GM18498 (cell line): ENCODE measurements around the gene EVL.

Source experiments
- ATAC-seq: cut with Tn5 transposase; IDR thresholded peaks from one replicate; pipeline ENCODE4 v1.9.1; 2021; ENCODE audit warnings: mild to moderate bottlenecking, moderate library complexity; ENCODE audit not compliant: unreplicated experiment

Gene EVL

GRCh38 chr14:100080206-100080605, 15.0 kb downstream of the EVL start:
- no peak for ATAC-seq

GRCh38 chr14:100081997-100082625, 16.9 kb downstream of the EVL start:
- no peak for ATAC-seq

GRCh38 chr14:100082723-100083122, 17.5 kb downstream of the EVL start:
- ATAC-seq: no peak

GRCh38 chr14:100083706-100084105, 18.5 kb downstream of the EVL start:
- no peak for ATAC-seq

- no peak for ATAC-seq
Observed at GRCh38 chr14:100084591-100084990, 19.4 kb downstream of the EVL start.

GRCh38 chr14:100085462-100085861, 20.2 kb downstream of the EVL start:
- ATAC-seq: no peak

GRCh38 chr14:100086361-100086760, 21.1 kb downstream of the EVL start:
- no peak for ATAC-seq

- ATAC-seq: no peak
Observed at GRCh38 chr14:100088226-100088625, 23.0 kb downstream of the EVL start.

- ATAC-seq: no peak
Observed at GRCh38 chr14:100091386-100091785, 26.2 kb downstream of the EVL start.

- ATAC-seq: no peak
Observed at GRCh38 chr14:100092832-100093231, 27.6 kb downstream of the EVL start.

- no peak for ATAC-seq
Observed at GRCh38 chr14:100093319-100093718, 28.1 kb downstream of the EVL start.

- ATAC-seq: no peak
Observed at GRCh38 chr14:100096656-100097055, 31.4 kb downstream of the EVL start.

- ATAC-seq: no peak
Observed at GRCh38 chr14:100098171-100098570, 32.9 kb downstream of the EVL start.

- no peak for ATAC-seq
Observed at GRCh38 chr14:100100032-100100703, 34.9 kb downstream of the EVL start.

GRCh38 chr14:100102156-100102785, 37.0 kb downstream of the EVL start:
- ATAC-seq: no peak

- no peak for ATAC-seq
Observed at GRCh38 chr14:100103250-100104005, 38.2 kb downstream of the EVL start.

GRCh38 chr14:100104006-100104352, 38.8 kb downstream of the EVL start:
- no peak for ATAC-seq

- no peak for ATAC-seq
Observed at GRCh38 chr14:100104523-100105300, 39.5 kb downstream of the EVL start.

- ATAC-seq: no peak
Observed at GRCh38 chr14:100105357-100106169, 40.3 kb downstream of the EVL start.
